ENCODE data around the gene OR8B12. TPM values are rescaled to one million over a fixed set of nuclear protein-coding genes. Genes with fewer than 3 reads are reported as not detected.

The OR8B12 gene
- total and polyA plus RNA-seq, 10 of the 15 experiments (the other 5 are each of a cell fraction or from before 2014, with no cell fraction given) = not detected

GRCh38 chr11:124514131-124514530 is 29.3 kb downstream of the OR8B12 start:
- H3K4me2 ChIP-seq (ENCODE audit: control insufficient read depth, insufficient read depth) = no peak overlapping the region
- no peaks in the 10 kb centered on the region for H3K79me2 ChIP-seq (ENCODE audit: control insufficient read depth, insufficient read depth, low read length)
- 11% methylated on average over 3 of the region's 3 CpGs for WGBS (ENCODE audit: insufficient coverage, insufficient replicate concordance, low lambda C conversion rate, missing lambda C conversion rate)
- H3K4me1 ChIP-seq (ENCODE audit: control insufficient read depth, insufficient read depth, low read length) = no peaks in the 10 kb centered on the region
- no TSS peak for BruUV-seq (replicated peaks)
- no peak overlapping the region for H2AFZ ChIP-seq (ENCODE audit: control insufficient read depth, low read depth, low read length)
- H3K9me3 ChIP-seq (replicated peaks; ENCODE audit: control insufficient read depth, insufficient read depth, low read length) = no peaks in the 10 kb centered on the region
- no peak overlapping the region for H3K4me3 ChIP-seq
- H4K20me1 ChIP-seq (ENCODE audit: control insufficient read depth, insufficient read depth) = no peaks in the 10 kb centered on the region
- POLR2A ChIA-PET = no interaction called here
- in situ Hi-C loops (cut with MboI) (no loop called here), intact Hi-C loops (cut with micrococcal nuclease; ENCODE audit: unreplicated experiment) (no loop called here)
- TF ChIP-seq SREBF2 (IDR thresholded peaks at IDR 0.05; ENCODE audit: low read length) = no peak
- TF ChIP-seq POU2F2 (IDR thresholded peaks at IDR 0.05; ENCODE audit: borderline replicate concordance, low read depth, low read length) = no peak
- TF ChIP-seq RUNX3 (IDR thresholded peaks at IDR 0.05; ENCODE audit: low read length) = no peak
- TF ChIP-seq IKZF1 (conservative IDR thresholded peaks at IDR 0.05) = no peak
- TF ChIP-seq ZNF274 (IDR thresholded peaks at IDR 0.05; ENCODE audit: insufficient read depth, insufficient read length) = no peak
- TF ChIP-seq HCFC1 (IDR thresholded peaks at IDR 0.05; ENCODE audit: low read length) = no peak
- TF ChIP-seq BCL3 (IDR thresholded peaks at IDR 0.05; ENCODE audit: borderline replicate concordance, insufficient read depth, low read depth, low read length, poor library complexity, severe bottlenecking) = no peak
- no peak for TF ChIP-seq ZNF687 (IDR thresholded peaks at IDR 0.05)
- no peak for TF ChIP-seq YY1 (IDR thresholded peaks at IDR 0.05; ENCODE audit: low read depth, low read length)
- no peak for TF ChIP-seq NBN (IDR thresholded peaks at IDR 0.05)
- no peak for TF ChIP-seq RAD51 (IDR thresholded peaks at IDR 0.05)
- TF ChIP-seq TCF12 (IDR thresholded peaks at IDR 0.05; ENCODE audit: low read depth, low read length) = no peak
- no peaks in the 10 kb centered on the region for H3K36me3 ChIP-seq (ENCODE audit: control insufficient read depth in 2 of 2, insufficient read depth in 2 of 2, low read length in 1 of 2)
- SMC1A ChIA-PET (ENCODE audit: uncharacterized antibody, unreplicated experiment) = no interaction called here
- RAD21 ChIA-PET (ENCODE audit: unreplicated experiment) = no interaction called here
- CTCF ChIA-PET = no interaction called here
- H3K27ac ChIP-seq (ENCODE audit: control insufficient read depth, insufficient read depth) = no peak overlapping the region
- ATAC-seq (no peak), DNase-seq (ENCODE audit: low read depth, low spot score) (no peak), FAIRE-seq (no peak)
- H3K27me3 ChIP-seq (replicated peaks in 1 of 2; ENCODE audit: control insufficient read depth in 2 of 2, insufficient read depth in 2 of 2, low read length in 1 of 2) = peaks cover 0 to 3% of the 10 kb centered on the region in 2 experiments; a peak in 1 of 4 replicates
- no peak overlapping the region for H3K9ac ChIP-seq (ENCODE audit: control insufficient read depth, insufficient read depth, low read length)

All from GM12878 (cell line).